Measurements from ENCODE around the gene CMSS1. TPM values are rescaled to one million over a fixed set of nuclear protein-coding genes. Genes with fewer than 3 reads are reported as not detected.

The CMSS1 gene
- total and polyA plus RNA-seq, 4 experiments from 2014 or later: 18.3 to 29.4 (median 21.9) TPM

GRCh38 chr3:99978221-99978620 lies 160.6 kb downstream of the CMSS1 start:
- ChIA-PET CTCF (ENCODE audit: partially characterized antibody) (no interaction called here), POLR2A (ENCODE audit: partially characterized antibody) (no interaction called here)
- no peak overlapping the region for H3K27ac Mint-ChIP-seq
- H3K4me3 ChIP-seq (ENCODE audit: low read length in 2 of 2): no peak overlapping the region
- no peaks in the 10 kb centered on the region for H3K36me3 ChIP-seq (ENCODE audit: insufficient read depth, low read length)
- peaks cover 0 to 9% (median under 1%) of the 10 kb centered on the region in 8 donors for H3K9me3 Mint-ChIP-seq
- peaks cover 0 to 16% of the 10 kb centered on the region in 2 donors for H3K36me3 Mint-ChIP-seq
- no peak overlapping the region for H3K27ac ChIP-seq (ENCODE audit: low read depth, low read length)
- intact Hi-C loops (cut with micrococcal nuclease): no loop called here
- no peak for DNase-seq
- H3K27me3 Mint-ChIP-seq: no peaks in the 10 kb centered on the region
- no peaks in the 10 kb centered on the region for H3K4me1 ChIP-seq (ENCODE audit: insufficient read depth, low read length)
- H3K9me3 ChIP-seq (ENCODE audit: control insufficient read depth in 1 of 2, low read length in 2 of 2): no peaks in the 10 kb centered on the region
- H3K4me3 Mint-ChIP-seq: no peak overlapping the region
- H3K4me1 Mint-ChIP-seq: no peaks in the 10 kb centered on the region
- H3K27me3 ChIP-seq (ENCODE audit: insufficient read depth, low read length): no peaks in the 10 kb centered on the region

- Histone ChIP-seq H3K4me3 (ENCODE audit: low read length in 2 of 2) (no peak overlapping the region), H3K36me3 (ENCODE audit: insufficient read depth, low read length) (no peaks in the 10 kb centered on the region), H3K27ac (ENCODE audit: low read depth, low read length) (no peak overlapping the region), H3K9me3 (ENCODE audit: control insufficient read depth in 1 of 2, low read length in 2 of 2) (no peaks in the 10 kb centered on the region), H3K27me3 (ENCODE audit: insufficient read depth, low read length) (no peaks in the 10 kb centered on the region), H3K4me1 (ENCODE audit: insufficient read depth, low read length) (no peaks in the 10 kb centered on the region)
- no peak for DNase-seq
- ChIA-PET CTCF (ENCODE audit: partially characterized antibody) (no interaction called here), POLR2A (ENCODE audit: partially characterized antibody) (no interaction called here)
- Mint-ChIP-seq H3K4me3 (no peak overlapping the region), H3K4me1 (no peaks in the 10 kb centered on the region), H3K9me3 (peaks cover 0 to 9% (median 0%) of the 10 kb centered on the region in 8 donors), H3K36me3 (peaks cover 0 to 15% of the 10 kb centered on the region in 2 donors), H3K27me3 (no peaks in the 10 kb centered on the region), H3K27ac (no peak overlapping the region)
- intact Hi-C loops (cut with micrococcal nuclease): no loop called here
Measured at GRCh38 chr3:99980606-99981005, 162.9 kb downstream of the CMSS1 start.

GRCh38 chr3:99981138-99981537 lies 163.5 kb downstream of the CMSS1 start:
- intact Hi-C loops (cut with micrococcal nuclease): no loop called here
- H3K9me3 Mint-ChIP-seq: peaks cover 0 to 9% (median 0%) of the 10 kb centered on the region in 8 donors
- H3K27ac ChIP-seq (ENCODE audit: low read depth, low read length): no peak overlapping the region

GRCh38 chr3:99982650-99983049 lies 165.0 kb downstream of the CMSS1 start:
- Histone ChIP-seq H3K27ac (ENCODE audit: low read depth, low read length) (no peak overlapping the region), H3K9me3 (ENCODE audit: control insufficient read depth in 1 of 2, low read length in 2 of 2) (no peaks in the 10 kb centered on the region), H3K36me3 (ENCODE audit: insufficient read depth, low read length) (no peaks in the 10 kb centered on the region), H3K4me1 (ENCODE audit: insufficient read depth, low read length) (no peaks in the 10 kb centered on the region), H3K4me3 (ENCODE audit: low read length in 2 of 2) (no peak overlapping the region), H3K27me3 (ENCODE audit: insufficient read depth, low read length) (no peaks in the 10 kb centered on the region)
- no peak for DNase-seq
- CTCF ChIA-PET (ENCODE audit: partially characterized antibody): no interaction called here
- peaks cover 0 to 10% of the 10 kb centered on the region in 2 donors for H3K36me3 Mint-ChIP-seq
- no peak overlapping the region for H3K4me3 Mint-ChIP-seq
- no peaks in the 10 kb centered on the region for H3K9me3 Mint-ChIP-seq
- intact Hi-C loops (cut with micrococcal nuclease): no loop called here
- H3K27me3 Mint-ChIP-seq: no peaks in the 10 kb centered on the region
- no peak overlapping the region for H3K27ac Mint-ChIP-seq
- POLR2A ChIA-PET (ENCODE audit: partially characterized antibody): no interaction called here
- H3K4me1 Mint-ChIP-seq: no peaks in the 10 kb centered on the region

More at GRCh38 chr3:99981138-99981537, 163.5 kb downstream of the CMSS1 start:
- POLR2A ChIA-PET (ENCODE audit: partially characterized antibody): no interaction called here
- DNase-seq: no peak
- no peaks in the 10 kb centered on the region for H3K27me3 ChIP-seq (ENCODE audit: insufficient read depth, low read length)
- Mint-ChIP-seq H3K4me1 (no peaks in the 10 kb centered on the region), H3K36me3 (peaks cover 0 to 15% of the 10 kb centered on the region in 2 donors), H3K27ac (no peak overlapping the region), H3K4me3 (no peak overlapping the region), H3K27me3 (no peaks in the 10 kb centered on the region)
- H3K9me3 ChIP-seq (ENCODE audit: control insufficient read depth in 1 of 2, low read length in 2 of 2): no peaks in the 10 kb centered on the region
- H3K36me3 ChIP-seq (ENCODE audit: insufficient read depth, low read length): no peaks in the 10 kb centered on the region
- no peaks in the 10 kb centered on the region for H3K4me1 ChIP-seq (ENCODE audit: insufficient read depth, low read length)
- H3K4me3 ChIP-seq (ENCODE audit: low read length in 2 of 2): no peak overlapping the region
- CTCF ChIA-PET (ENCODE audit: partially characterized antibody): no interaction called here

GRCh38 chr3:99984139-99984538 lies 166.5 kb downstream of the CMSS1 start:
- H3K27ac ChIP-seq (ENCODE audit: low read depth, low read length): no peak overlapping the region
- Mint-ChIP-seq H3K27me3 (no peaks in the 10 kb centered on the region), H3K27ac (no peak overlapping the region), H3K4me1 (no peaks in the 10 kb centered on the region), H3K9me3 (no peaks in the 10 kb centered on the region), H3K36me3 (peaks cover 0 to 10% of the 10 kb centered on the region in 2 donors), H3K4me3 (no peak overlapping the region)
- no peak for DNase-seq
- no peak overlapping the region for H3K4me3 ChIP-seq (ENCODE audit: low read length in 2 of 2)
- no peaks in the 10 kb centered on the region for H3K9me3 ChIP-seq (ENCODE audit: control insufficient read depth in 1 of 2, low read length in 2 of 2)
- CTCF ChIA-PET (ENCODE audit: partially characterized antibody): no interaction called here
- intact Hi-C loops (cut with micrococcal nuclease): no loop called here
- no peaks in the 10 kb centered on the region for H3K27me3 ChIP-seq (ENCODE audit: insufficient read depth, low read length)
- H3K36me3 ChIP-seq (ENCODE audit: insufficient read depth, low read length): no peaks in the 10 kb centered on the region
- no peaks in the 10 kb centered on the region for H3K4me1 ChIP-seq (ENCODE audit: insufficient read depth, low read length)
- POLR2A ChIA-PET (ENCODE audit: partially characterized antibody): no interaction called here

GRCh38 chr3:99984668-99985067 lies 167.0 kb downstream of the CMSS1 start:
- POLR2A ChIA-PET (ENCODE audit: partially characterized antibody): interaction anchor here (0.7 kb wide), 1 partner anchor 252 kb away, joined by 3 read pairs; no protein-coding TSS in a partner anchor
- peaks cover 0 to 10% of the 10 kb centered on the region in 2 donors for H3K36me3 Mint-ChIP-seq

GRCh38 chr3:99990179-99990578 lies 172.5 kb downstream of the CMSS1 start:
- Mint-ChIP-seq H3K27ac (no peak overlapping the region), H3K27me3 (no peaks in the 10 kb centered on the region), H3K36me3 (peaks cover 17 to 27% of the 10 kb centered on the region in 2 donors), H3K9me3 (peaks cover 0 to 29% (median 20%) of the 10 kb centered on the region in 8 donors), H3K4me1 (no peaks in the 10 kb centered on the region), H3K4me3 (no peak overlapping the region)
- CTCF ChIA-PET (ENCODE audit: partially characterized antibody): no interaction called here
- no peak overlapping the region for H3K27ac ChIP-seq (ENCODE audit: low read depth, low read length)
- no peaks in the 10 kb centered on the region for H3K4me1 ChIP-seq (ENCODE audit: insufficient read depth, low read length)
- H3K27me3 ChIP-seq (ENCODE audit: insufficient read depth, low read length): no peaks in the 10 kb centered on the region
- POLR2A ChIA-PET (ENCODE audit: partially characterized antibody): no interaction called here
- no peak overlapping the region for H3K4me3 ChIP-seq (ENCODE audit: low read length in 2 of 2)
- H3K9me3 ChIP-seq (ENCODE audit: control insufficient read depth in 1 of 2, low read length in 2 of 2): no peaks in the 10 kb centered on the region
- DNase-seq: no peak
- no peaks in the 10 kb centered on the region for H3K36me3 ChIP-seq (ENCODE audit: insufficient read depth, low read length)
- intact Hi-C loops (cut with micrococcal nuclease): no loop called here

More at GRCh38 chr3:99984668-99985067, 167.0 kb downstream of the CMSS1 start:
- Histone ChIP-seq H3K4me3 (ENCODE audit: low read length in 2 of 2) (no peak overlapping the region), H3K27ac (ENCODE audit: low read depth, low read length) (no peak overlapping the region), H3K9me3 (ENCODE audit: control insufficient read depth in 1 of 2, low read length in 2 of 2) (no peaks in the 10 kb centered on the region), H3K27me3 (ENCODE audit: insufficient read depth, low read length) (no peaks in the 10 kb centered on the region), H3K4me1 (ENCODE audit: insufficient read depth, low read length) (no peaks in the 10 kb centered on the region), H3K36me3 (ENCODE audit: insufficient read depth, low read length) (no peaks in the 10 kb centered on the region)
- H3K27me3 Mint-ChIP-seq: no peaks in the 10 kb centered on the region
- DNase-seq: no peak
- no peak overlapping the region for H3K4me3 Mint-ChIP-seq
- no peak overlapping the region for H3K27ac Mint-ChIP-seq
- intact Hi-C loops (cut with micrococcal nuclease): no loop called here
- H3K4me1 Mint-ChIP-seq: no peaks in the 10 kb centered on the region
- CTCF ChIA-PET (ENCODE audit: partially characterized antibody): no interaction called here
- H3K9me3 Mint-ChIP-seq: no peaks in the 10 kb centered on the region

GRCh38 chr3:99997293-99997692 lies 179.6 kb downstream of the CMSS1 start:
- Histone ChIP-seq H3K4me1 (ENCODE audit: insufficient read depth, low read length) (no peaks in the 10 kb centered on the region), H3K27me3 (ENCODE audit: insufficient read depth, low read length) (no peaks in the 10 kb centered on the region), H3K9me3 (ENCODE audit: control insufficient read depth in 1 of 2, low read length in 2 of 2) (no peaks in the 10 kb centered on the region), H3K27ac (ENCODE audit: low read depth, low read length) (no peak overlapping the region), H3K4me3 (ENCODE audit: low read length in 2 of 2) (no peak overlapping the region), H3K36me3 (ENCODE audit: insufficient read depth, low read length) (no peaks in the 10 kb centered on the region)
- DNase-seq: no peak
- CTCF ChIA-PET (ENCODE audit: partially characterized antibody): no interaction called here
- intact Hi-C loops (cut with micrococcal nuclease): no loop called here
- H3K27ac Mint-ChIP-seq: no peak overlapping the region
- H3K27me3 Mint-ChIP-seq: no peaks in the 10 kb centered on the region
- POLR2A ChIA-PET (ENCODE audit: partially characterized antibody): no interaction called here
- peaks cover 7 to 41% (median 33%) of the 10 kb centered on the region in 8 donors for H3K9me3 Mint-ChIP-seq
- no peak overlapping the region for H3K4me3 Mint-ChIP-seq
- H3K36me3 Mint-ChIP-seq: peaks cover 17 to 40% of the 10 kb centered on the region in 2 donors
- peaks cover 0 to 4% (median under 1%) of the 10 kb centered on the region in 4 donors for H3K4me1 Mint-ChIP-seq

All from CD4-positive, alpha-beta memory T cell (primary cell).